ENCODE measurements around the gene HACD2.
"Not testable (repeated sequence)": the region's sequence is repeated elsewhere in the genome, so short reads cannot be mapped to it uniquely, and the experiment has no call there.

The HACD2 gene

GRCh38 chr3:123618076-123618708 lies 33.3 kb upstream of the HACD2 start:
- Histone ChIP-seq H3K4me1 (peaks cover 30 to 41% (median 37%) of the 10 kb centered on the region in 10 experiments), H3K27ac (peak overlapping the region; percentile 1 to 76 (median 55); a peak in 20 of 22 replicates), H3K36me3 (peaks cover 0 to 75% (median 29%) of the 10 kb centered on the region in 11 experiments; a peak in 15 of 22 replicates), H4K20me1 (peaks cover 0 to 14% (median 0%) of the 10 kb centered on the region in 11 experiments; a peak in 4 of 22 replicates), H3K4me2 (peak overlapping the region; percentile 72 to 97 (median 87)), H3K9ac (peak overlapping the region in 9 of 11 experiments; percentile 13 to 61 (median 41); a peak in 12 of 22 replicates), H3K27me3 (no peaks in the 10 kb centered on the region), H3K4me3 (peak overlapping the region in 4 of 10 experiments; percentile 23 to 48 (median 35); a peak in 8 of 20 replicates), H3K9me3 (replicated peaks in 1 of 11) (no peaks in the 10 kb centered on the region)
- TF ChIP-seq Cebpa-rat (IDR thresholded peaks at IDR 0.05), result no peak

- H3K36me3 ChIP-seq, result peaks cover 6 to 74% (median 29%) of the 10 kb centered on the region in 11 experiments; a peak in 16 of 22 replicates
- no peak overlapping the region for H3K9ac ChIP-seq
- H3K27ac ChIP-seq, result no peak overlapping the region
- peaks cover 32 to 48% (median 42%) of the 10 kb centered on the region in 10 experiments for H3K4me1 ChIP-seq
- H3K4me2 ChIP-seq, result peak overlapping the region in 3 of 11 experiments; percentile 1 to 97 (median 87); a peak in 4 of 22 replicates
- H3K9me3 ChIP-seq (replicated peaks in 1 of 11), result no peaks in the 10 kb centered on the region
- no peak for TF ChIP-seq Cebpa-rat (IDR thresholded peaks at IDR 0.05)
- H3K27me3 ChIP-seq, result no peaks in the 10 kb centered on the region
- peaks cover 0 to 14% (median 0%) of the 10 kb centered on the region in 11 experiments; a peak in 4 of 22 replicates for H4K20me1 ChIP-seq
- no peak overlapping the region for H3K4me3 ChIP-seq
Observed at GRCh38 chr3:123616593-123616992, 31.7 kb upstream of the HACD2 start.

DNA sequence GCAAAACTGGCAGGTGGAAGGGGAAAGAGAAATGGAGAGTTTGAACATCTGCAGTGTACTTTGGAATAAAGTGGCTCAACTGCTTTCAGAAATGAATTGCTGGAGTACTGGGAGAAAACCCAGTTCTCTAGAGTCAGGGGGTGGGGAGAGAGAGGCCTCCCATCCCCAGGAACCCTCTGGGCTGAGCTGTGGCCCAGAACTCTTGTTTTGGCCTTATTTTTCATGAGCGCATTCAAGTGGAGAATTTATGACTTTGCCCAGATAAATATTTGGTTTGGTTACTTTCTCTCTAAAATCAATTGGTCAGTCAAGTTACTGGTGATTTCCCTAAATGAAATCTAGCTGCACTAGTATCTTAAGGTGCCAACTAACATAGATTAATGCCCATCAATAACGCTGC lies 28.7 kb upstream of the HACD2 start:
- H3K9ac ChIP-seq, result no peak overlapping the region
- peaks cover 0 to 9% (median 0%) of the 10 kb centered on the region in 11 experiments; a peak in 1 of 22 replicates for H3K9me3 ChIP-seq (replicated peaks in 1 of 11)
- H3K4me2 ChIP-seq, result peak overlapping the region in 5 of 11 experiments; percentile 18 to 41 (median 33); a peak in 8 of 22 replicates
- H4K20me1 ChIP-seq, result peaks cover 0 to 9% (median 0%) of the 10 kb centered on the region in 11 experiments; a peak in 4 of 22 replicates
- H3K4me1 ChIP-seq, result peaks cover 24 to 64% (median 41%) of the 10 kb centered on the region in 10 experiments
- H3K27ac ChIP-seq, result no peak overlapping the region
- no peaks in the 10 kb centered on the region for H3K27me3 ChIP-seq
- no peak overlapping the region for H3K4me3 ChIP-seq
- no peak for TF ChIP-seq Cebpa-rat (IDR thresholded peaks at IDR 0.05)
- peaks cover 6 to 62% (median 33%) of the 10 kb centered on the region in 11 experiments; a peak in 16 of 22 replicates for H3K36me3 ChIP-seq

DNA sequence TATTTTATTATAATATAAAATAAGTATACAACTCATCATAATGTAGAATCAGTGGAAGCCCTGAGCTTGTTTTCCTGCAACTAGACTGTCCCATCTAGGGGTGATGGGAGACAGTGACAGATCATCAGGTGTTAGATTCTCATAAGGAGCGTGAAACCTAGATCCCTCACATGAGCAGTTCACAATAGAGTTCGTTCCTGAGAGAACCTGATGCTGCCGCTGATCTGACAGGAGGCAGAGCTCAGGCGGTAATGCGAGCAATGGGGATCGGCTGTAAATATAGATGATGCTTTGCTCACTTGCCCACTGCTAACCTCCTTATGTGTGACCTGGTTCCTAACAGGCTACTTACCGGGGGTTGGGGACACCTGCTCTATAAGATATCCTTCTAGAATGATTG lies 26.8 kb upstream of the HACD2 start:
- H4K20me1 ChIP-seq; H3K9ac ChIP-seq; H3K9me3 ChIP-seq (replicated peaks in 1 of 11); H3K27ac ChIP-seq; H3K27me3 ChIP-seq; H3K4me3 ChIP-seq: not testable (repeated sequence)
- peaks cover 6 to 50% (median 33%) of the 10 kb centered on the region in 11 experiments; a peak in 16 of 22 replicates for H3K36me3 ChIP-seq
- H3K4me2 ChIP-seq, result peak overlapping the region in 1 of 11 experiments; percentile 55; a peak in 1 of 22 replicates
- peaks cover 10 to 62% (median 28%) of the 10 kb centered on the region in 10 experiments for H3K4me1 ChIP-seq

DNA sequence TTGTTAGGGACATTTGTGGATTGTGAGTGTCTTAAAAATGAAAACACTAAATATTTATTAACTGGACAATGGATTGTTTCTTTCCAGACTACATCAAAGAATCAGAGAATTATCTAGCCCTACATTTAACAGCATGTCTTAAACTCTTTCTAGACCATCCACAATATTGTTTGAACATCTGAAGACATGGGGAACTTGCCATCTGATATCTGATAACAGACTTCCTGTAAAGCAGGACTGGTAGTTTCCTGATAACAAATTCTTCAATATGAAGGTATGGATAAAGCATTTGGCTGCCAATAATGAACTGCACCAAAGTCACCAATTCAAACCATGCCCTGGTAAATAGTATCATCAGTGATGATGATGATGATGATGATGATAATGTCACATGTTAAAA lies 26.2 kb upstream of the HACD2 start:
- peaks cover 0 to 9% (median 0%) of the 10 kb centered on the region in 11 experiments; a peak in 1 of 22 replicates for H3K9me3 ChIP-seq (replicated peaks in 1 of 11)

DNA sequence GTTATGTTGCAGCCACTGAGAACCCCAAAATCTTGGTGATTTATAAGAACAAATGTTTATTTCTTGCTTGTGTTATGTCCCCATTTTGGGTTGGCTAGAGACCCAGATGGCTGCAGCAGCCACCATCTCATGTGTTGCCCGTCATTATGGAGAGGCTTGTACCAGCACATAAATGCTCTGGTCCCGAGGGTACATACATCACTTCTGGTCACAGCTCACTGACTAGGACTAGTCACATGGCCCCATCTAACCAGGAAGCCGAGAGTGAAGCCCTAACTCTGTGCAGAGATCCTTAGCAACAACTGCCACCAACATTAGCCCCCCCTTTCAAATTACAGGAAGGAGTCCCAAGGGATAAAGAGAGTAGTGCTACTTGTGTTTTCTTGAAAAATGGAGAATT lies 25.5 kb upstream of the HACD2 start:
- H3K9me3 ChIP-seq (replicated peaks in 1 of 11), result peaks cover 0 to 9% (median 0%) of the 10 kb centered on the region in 11 experiments; a peak in 1 of 22 replicates
- no peak overlapping the region for H3K4me3 ChIP-seq
- peaks cover 21 to 67% (median 39%) of the 10 kb centered on the region in 10 experiments for H3K4me1 ChIP-seq
- H4K20me1 ChIP-seq, result no peaks in the 10 kb centered on the region
- H3K27ac ChIP-seq, result peak overlapping the region in 7 of 11 experiments; percentile 22 to 56 (median 30); a peak in 12 of 22 replicates
- no peaks in the 10 kb centered on the region for H3K27me3 ChIP-seq
- no peak for TF ChIP-seq Cebpa-rat (IDR thresholded peaks at IDR 0.05)
- H3K36me3 ChIP-seq, result peaks cover 6 to 46% (median 30%) of the 10 kb centered on the region in 11 experiments; a peak in 16 of 22 replicates
- peak overlapping the region; percentile 43 to 65 (median 59); a peak in 20 of 22 replicates for H3K4me2 ChIP-seq
- no peak overlapping the region for H3K9ac ChIP-seq

More for the DNA sequence above, 26.2 kb upstream of the HACD2 start:
- Histone ChIP-seq H3K4me3 (no peak overlapping the region), H3K36me3 (peaks cover 6 to 47% (median 33%) of the 10 kb centered on the region in 11 experiments; a peak in 16 of 22 replicates), H3K27ac (peak overlapping the region in 1 of 11 experiments; percentile 30; a peak in 1 of 22 replicates), H3K4me2 (peak overlapping the region in 7 of 11 experiments; percentile 2 to 64 (median 55); a peak in 11 of 22 replicates), H3K4me1 (peaks cover 14 to 67% (median 31%) of the 10 kb centered on the region in 10 experiments), H4K20me1 (no peaks in the 10 kb centered on the region), H3K9ac (no peak overlapping the region), H3K27me3 (no peaks in the 10 kb centered on the region)
- TF ChIP-seq Cebpa-rat (IDR thresholded peaks at IDR 0.05), result no peak

- H3K4me1 ChIP-seq, result peaks cover 33 to 67% (median 50%) of the 10 kb centered on the region in 10 experiments
- H3K4me2 ChIP-seq, result peak overlapping the region in 3 of 11 experiments; percentile 1 to 31 (median 26); a peak in 4 of 22 replicates
Observed at GRCh38 chr3:123609063-123609462, 24.2 kb upstream of the HACD2 start.

GRCh38 chr3:123608263-123608937 lies 23.5 kb upstream of the HACD2 start:
- H3K36me3 ChIP-seq, result peaks cover 1 to 27% (median 11%) of the 10 kb centered on the region in 11 experiments; a peak in 12 of 22 replicates
- H3K4me1 ChIP-seq, result peaks cover 33 to 60% (median 45%) of the 10 kb centered on the region in 10 experiments
- H3K9me3 ChIP-seq (replicated peaks in 1 of 11), result peaks cover 0 to 9% (median 0%) of the 10 kb centered on the region in 11 experiments; a peak in 1 of 22 replicates
- H3K4me3 ChIP-seq, result no peak overlapping the region
- H3K27ac ChIP-seq, result no peak overlapping the region
- no peak for TF ChIP-seq Cebpa-rat (IDR thresholded peaks at IDR 0.05)
- no peak overlapping the region for H3K9ac ChIP-seq
- no peaks in the 10 kb centered on the region for H3K27me3 ChIP-seq
- H4K20me1 ChIP-seq, result no peaks in the 10 kb centered on the region
- peak overlapping the region in 2 of 11 experiments; percentile 26 to 31; a peak in 1 of 22 replicates for H3K4me2 ChIP-seq

More at GRCh38 chr3:123609063-123609462, 24.2 kb upstream of the HACD2 start:
- no peak overlapping the region for H3K9ac ChIP-seq
- peaks cover 6 to 33% (median 18%) of the 10 kb centered on the region in 11 experiments; a peak in 13 of 22 replicates for H3K36me3 ChIP-seq
- no peak for TF ChIP-seq Cebpa-rat (IDR thresholded peaks at IDR 0.05)
- no peaks in the 10 kb centered on the region for H3K27me3 ChIP-seq
- peaks cover 0 to 9% (median 0%) of the 10 kb centered on the region in 11 experiments; a peak in 1 of 22 replicates for H3K9me3 ChIP-seq (replicated peaks in 1 of 11)
- no peak overlapping the region for H3K27ac ChIP-seq
- H3K4me3 ChIP-seq, result no peak overlapping the region
- H4K20me1 ChIP-seq, result no peaks in the 10 kb centered on the region
